ENCODE data around the gene INHBB. TPM values are rescaled to one million over a fixed set of nuclear protein-coding genes. Genes with fewer than 3 reads are reported as not detected.

INHBB gene
- total RNA-seq, 1 experiment from 2014 or later, result not detected

DNA sequence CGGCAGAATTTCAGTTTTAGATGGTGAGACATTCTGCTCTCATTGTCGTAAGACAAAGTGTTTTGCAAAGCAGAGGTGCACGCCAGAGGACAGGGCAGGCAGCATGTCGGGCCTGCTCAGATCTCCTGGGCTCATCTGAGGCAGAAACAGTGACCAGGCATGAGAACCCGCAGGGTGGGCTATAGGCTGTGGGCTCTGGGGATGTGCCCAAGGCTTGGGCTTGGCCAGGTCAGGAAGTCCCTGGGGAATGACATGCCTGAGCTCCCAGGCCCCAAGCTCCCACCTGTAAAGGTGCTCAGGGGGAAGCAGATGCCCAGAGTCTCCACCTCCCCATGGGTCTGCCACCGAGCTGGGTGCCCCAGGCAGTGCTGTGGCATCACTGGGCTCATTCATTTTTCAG is 35.3 kb downstream of the INHBB start:
- CTCF ChIA-PET, result interaction anchor here (0.5 kb wide), 1 partner anchor 408 kb away, joined by 3 read pairs; no protein-coding TSS in a partner anchor
- H3K36me3 Mint-ChIP-seq (ENCODE audit: insufficient read depth, unreplicated experiment), result no peaks in the 10 kb centered on the region
- intact Hi-C loops (cut with micrococcal nuclease; ENCODE audit: unreplicated experiment), result no loop called here
- DNase-seq, result no peak
- no peaks in the 10 kb centered on the region for H3K4me1 Mint-ChIP-seq (ENCODE audit: low read depth, unreplicated experiment)
- H3K9me3 Mint-ChIP-seq (ENCODE audit: low read depth, unreplicated experiment), result no peaks in the 10 kb centered on the region
- BruUV-seq (replicated peaks), result no TSS peak
- no peak overlapping the region for H3K4me3 Mint-ChIP-seq (ENCODE audit: low read depth, unreplicated experiment)
- peaks cover 59% of the 10 kb centered on the region for H3K27me3 Mint-ChIP-seq (ENCODE audit: unreplicated experiment)
- no peak overlapping the region for H3K27ac Mint-ChIP-seq (ENCODE audit: unreplicated experiment)
- TF ChIP-seq, protein P1, sequence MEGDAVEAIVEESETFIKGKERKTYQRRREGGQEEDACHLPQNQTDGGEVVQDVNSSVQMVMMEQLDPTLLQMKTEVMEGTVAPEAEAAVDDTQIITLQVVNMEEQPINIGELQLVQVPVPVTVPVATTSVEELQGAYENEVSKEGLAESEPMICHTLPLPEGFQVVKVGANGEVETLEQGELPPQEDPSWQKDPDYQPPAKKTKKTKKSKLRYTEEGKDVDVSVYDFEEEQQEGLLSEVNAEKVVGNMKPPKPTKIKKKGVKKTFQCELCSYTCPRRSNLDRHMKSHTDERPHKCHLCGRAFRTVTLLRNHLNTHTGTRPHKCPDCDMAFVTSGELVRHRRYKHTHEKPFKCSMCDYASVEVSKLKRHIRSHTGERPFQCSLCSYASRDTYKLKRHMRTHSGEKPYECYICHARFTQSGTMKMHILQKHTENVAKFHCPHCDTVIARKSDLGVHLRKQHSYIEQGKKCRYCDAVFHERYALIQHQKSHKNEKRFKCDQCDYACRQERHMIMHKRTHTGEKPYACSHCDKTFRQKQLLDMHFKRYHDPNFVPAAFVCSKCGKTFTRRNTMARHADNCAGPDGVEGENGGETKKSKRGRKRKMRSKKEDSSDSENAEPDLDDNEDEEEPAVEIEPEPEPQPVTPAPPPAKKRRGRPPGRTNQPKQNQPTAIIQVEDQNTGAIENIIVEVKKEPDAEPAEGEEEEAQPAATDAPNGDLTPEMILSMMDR (IDR thresholded peaks at IDR 0.05; ENCODE audit: unreplicated experiment), result no peak

DNA sequence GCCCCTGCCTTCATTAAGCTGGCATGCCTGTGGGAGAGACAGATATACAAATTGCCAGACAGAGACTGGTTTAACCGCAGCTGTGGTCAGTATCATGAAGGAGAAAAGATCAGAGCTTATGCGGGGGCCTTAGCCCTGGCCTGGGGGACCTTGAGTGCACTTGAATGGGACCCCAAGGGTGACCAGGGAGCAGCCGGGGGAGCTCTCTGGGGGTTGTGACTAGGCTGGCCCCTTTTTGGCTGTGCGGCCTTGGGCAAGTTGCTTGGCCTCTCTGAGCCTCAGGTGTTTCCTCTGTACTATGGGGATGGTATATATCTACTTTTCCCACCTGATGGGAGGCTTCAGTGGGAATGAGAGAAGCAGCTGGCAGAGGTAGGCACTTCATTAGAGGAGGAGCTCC is 35.7 kb downstream of the INHBB start:
- Mint-ChIP-seq H3K4me3 (ENCODE audit: low read depth, unreplicated experiment) (no peak overlapping the region), H3K27me3 (ENCODE audit: unreplicated experiment) (peaks cover 54% of the 10 kb centered on the region)
- no TSS peak for BruUV-seq (replicated peaks)

DNA sequence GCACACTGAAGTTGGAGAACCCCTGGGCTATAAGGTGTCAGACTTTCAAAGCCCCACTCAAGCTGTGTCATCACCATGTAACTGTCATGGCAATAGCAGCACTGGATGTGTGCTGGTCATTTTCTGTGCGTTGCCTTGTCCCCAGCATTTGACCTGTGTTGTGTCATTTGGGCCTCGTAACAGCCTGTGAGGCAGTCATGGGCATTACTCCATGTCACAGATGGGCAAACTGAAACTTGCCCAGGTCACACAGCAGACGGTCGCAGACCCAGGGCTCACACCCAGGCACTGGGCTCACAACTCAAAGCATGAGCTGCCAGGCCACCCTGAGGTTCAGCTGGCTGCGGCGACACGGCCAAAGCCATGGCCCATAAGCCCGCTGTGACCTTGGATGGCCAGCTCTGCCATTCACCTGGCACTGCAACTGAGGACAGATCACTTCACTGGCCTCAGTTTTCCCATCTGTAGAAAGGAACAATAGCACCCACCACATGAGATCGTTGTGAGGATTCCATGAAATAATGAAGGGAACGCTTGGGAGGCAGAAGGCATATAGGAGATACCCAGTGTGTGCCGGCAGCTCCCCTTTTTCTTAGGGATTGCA is 36.7 kb downstream of the INHBB start:
- no peaks in the 10 kb centered on the region for H3K36me3 Mint-ChIP-seq (ENCODE audit: insufficient read depth, unreplicated experiment)
- peaks cover 44% of the 10 kb centered on the region for H3K27me3 Mint-ChIP-seq (ENCODE audit: unreplicated experiment)
- no peak overlapping the region for H3K4me3 Mint-ChIP-seq (ENCODE audit: low read depth, unreplicated experiment)
- no peaks in the 10 kb centered on the region for H3K9me3 Mint-ChIP-seq (ENCODE audit: low read depth, unreplicated experiment)
- H3K27ac Mint-ChIP-seq (ENCODE audit: unreplicated experiment), result no peak overlapping the region
- TF ChIP-seq, protein P1 (IDR thresholded peaks at IDR 0.05; ENCODE audit: unreplicated experiment), result no peak
- DNase-seq, result no peak
- H3K4me1 Mint-ChIP-seq (ENCODE audit: low read depth, unreplicated experiment), result no peaks in the 10 kb centered on the region
- BruUV-seq (replicated peaks), result no TSS peak
- CTCF ChIA-PET, result no interaction called here
- intact Hi-C loops (cut with micrococcal nuclease; ENCODE audit: unreplicated experiment), result no loop called here

More for the DNA sequence above, 35.7 kb downstream of the INHBB start:
- Mint-ChIP-seq H3K4me1 (ENCODE audit: low read depth, unreplicated experiment) (no peaks in the 10 kb centered on the region), H3K27ac (ENCODE audit: unreplicated experiment) (no peak overlapping the region), H3K36me3 (ENCODE audit: insufficient read depth, unreplicated experiment) (no peaks in the 10 kb centered on the region), H3K9me3 (ENCODE audit: low read depth, unreplicated experiment) (no peaks in the 10 kb centered on the region)
- TF ChIP-seq, protein P1 (IDR thresholded peaks at IDR 0.05; ENCODE audit: unreplicated experiment), result no peak
- CTCF ChIA-PET, result interaction anchor here (0.7 kb wide), 1 partner anchor 348 kb away, joined by 3 read pairs; no protein-coding TSS in a partner anchor
- no peak for DNase-seq
- intact Hi-C loops (cut with micrococcal nuclease; ENCODE audit: unreplicated experiment), result no loop called here

DNA sequence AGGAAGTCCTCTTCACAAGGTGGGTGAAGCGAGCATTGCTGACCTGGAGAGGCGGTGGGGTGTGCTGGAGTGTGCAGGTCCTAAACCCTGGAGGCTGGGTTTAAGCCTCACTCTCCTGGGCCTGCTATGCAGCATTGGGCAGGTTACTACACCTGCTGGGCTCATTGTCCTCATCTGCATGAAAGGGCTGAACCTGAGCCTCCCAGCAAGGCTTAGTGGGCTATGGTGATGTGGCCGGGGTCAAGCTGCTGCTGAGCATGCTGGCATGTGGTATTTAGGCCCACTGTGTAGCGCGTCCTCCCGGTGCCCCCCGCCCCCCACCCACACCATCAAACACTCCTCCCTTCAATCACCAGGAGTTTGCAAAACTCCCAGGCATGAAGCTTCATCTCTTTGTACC is 37.3 kb downstream of the INHBB start:
- BruUV-seq (replicated peaks), result no TSS peak

More for the DNA sequence above, 37.3 kb downstream of the INHBB start:
- H3K4me1 Mint-ChIP-seq (ENCODE audit: low read depth, unreplicated experiment), result no peaks in the 10 kb centered on the region
- H3K27me3 Mint-ChIP-seq (ENCODE audit: unreplicated experiment), result peaks cover 39% of the 10 kb centered on the region
- intact Hi-C loops (cut with micrococcal nuclease; ENCODE audit: unreplicated experiment), result no loop called here
- no peak overlapping the region for H3K27ac Mint-ChIP-seq (ENCODE audit: unreplicated experiment)
- DNase-seq, result no peak
- TF ChIP-seq, protein P1 (IDR thresholded peaks at IDR 0.05; ENCODE audit: unreplicated experiment), result no peak
- no peak overlapping the region for H3K4me3 Mint-ChIP-seq (ENCODE audit: low read depth, unreplicated experiment)
- H3K9me3 Mint-ChIP-seq (ENCODE audit: low read depth, unreplicated experiment), result no peaks in the 10 kb centered on the region
- H3K36me3 Mint-ChIP-seq (ENCODE audit: insufficient read depth, unreplicated experiment), result no peaks in the 10 kb centered on the region
- CTCF ChIA-PET, result no interaction called here

Measured in Calu3 (cell line).